Measurements from ENCODE around the gene ZBTB7A. TPM values are rescaled to one million over a fixed set of nuclear protein-coding genes. Genes with fewer than 3 reads are reported as not detected.

Gene ZBTB7A
- total RNA-seq, 1 experiment from 2014 or later, result 27.9 TPM

DNA sequence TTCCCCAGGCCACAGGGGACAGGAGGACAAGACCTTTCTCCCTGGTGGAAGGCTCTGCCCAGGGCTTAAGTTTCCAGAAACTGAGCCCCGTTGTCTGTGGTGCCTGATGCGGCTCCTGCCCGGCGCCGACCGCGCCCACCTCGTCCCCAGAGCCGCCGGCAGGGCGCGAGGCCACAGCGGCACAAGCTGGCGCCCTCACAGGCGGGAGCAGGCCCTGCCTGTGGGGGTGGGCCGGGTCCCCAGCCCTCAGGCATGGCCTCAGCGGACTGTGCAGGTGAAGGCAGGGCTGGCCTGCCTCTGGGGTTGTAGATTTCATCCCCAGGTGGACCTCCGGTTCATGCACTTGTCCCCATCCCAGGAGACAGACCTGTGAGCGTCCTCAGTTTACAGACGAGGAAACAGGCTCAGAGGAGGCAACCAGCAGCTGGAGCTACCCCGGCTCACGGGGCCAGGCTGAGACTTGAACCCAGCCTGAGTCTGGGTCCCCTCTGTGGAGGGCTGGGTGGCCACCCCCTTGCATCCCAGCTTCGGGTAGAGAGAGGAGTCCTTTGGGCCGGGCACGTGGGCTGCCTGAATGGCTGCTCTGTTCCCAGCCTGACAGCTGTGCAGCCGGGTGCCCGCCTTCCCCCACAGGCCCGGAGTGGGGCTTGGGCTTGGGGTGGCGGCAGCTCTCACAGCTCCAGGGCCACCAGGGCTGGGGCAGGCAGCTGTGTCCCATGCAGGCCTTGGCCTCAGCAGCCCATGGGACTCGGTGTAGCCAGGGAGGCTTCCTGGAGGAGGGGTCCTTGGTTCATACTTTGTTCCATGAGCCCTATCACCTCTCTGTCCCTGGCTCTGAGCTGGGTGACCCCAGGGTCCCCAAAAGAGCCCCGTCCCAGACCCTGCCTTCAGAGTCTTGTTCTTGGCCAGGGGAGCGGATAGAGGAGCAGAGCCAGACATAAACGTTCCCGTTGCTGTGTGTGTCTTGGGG lies 32.4 kb downstream of the ZBTB7A start (continued):
- TF ChIP-seq ATF2 (CRISPR knock-in tag; IDR thresholded peaks at IDR 0.05; ENCODE audit: borderline replicate concordance, low read depth), result no peak
- no peak for TF ChIP-seq FOXJ3 (CRISPR knock-in tag; IDR thresholded peaks at IDR 0.05; ENCODE audit: borderline replicate concordance)

DNA sequence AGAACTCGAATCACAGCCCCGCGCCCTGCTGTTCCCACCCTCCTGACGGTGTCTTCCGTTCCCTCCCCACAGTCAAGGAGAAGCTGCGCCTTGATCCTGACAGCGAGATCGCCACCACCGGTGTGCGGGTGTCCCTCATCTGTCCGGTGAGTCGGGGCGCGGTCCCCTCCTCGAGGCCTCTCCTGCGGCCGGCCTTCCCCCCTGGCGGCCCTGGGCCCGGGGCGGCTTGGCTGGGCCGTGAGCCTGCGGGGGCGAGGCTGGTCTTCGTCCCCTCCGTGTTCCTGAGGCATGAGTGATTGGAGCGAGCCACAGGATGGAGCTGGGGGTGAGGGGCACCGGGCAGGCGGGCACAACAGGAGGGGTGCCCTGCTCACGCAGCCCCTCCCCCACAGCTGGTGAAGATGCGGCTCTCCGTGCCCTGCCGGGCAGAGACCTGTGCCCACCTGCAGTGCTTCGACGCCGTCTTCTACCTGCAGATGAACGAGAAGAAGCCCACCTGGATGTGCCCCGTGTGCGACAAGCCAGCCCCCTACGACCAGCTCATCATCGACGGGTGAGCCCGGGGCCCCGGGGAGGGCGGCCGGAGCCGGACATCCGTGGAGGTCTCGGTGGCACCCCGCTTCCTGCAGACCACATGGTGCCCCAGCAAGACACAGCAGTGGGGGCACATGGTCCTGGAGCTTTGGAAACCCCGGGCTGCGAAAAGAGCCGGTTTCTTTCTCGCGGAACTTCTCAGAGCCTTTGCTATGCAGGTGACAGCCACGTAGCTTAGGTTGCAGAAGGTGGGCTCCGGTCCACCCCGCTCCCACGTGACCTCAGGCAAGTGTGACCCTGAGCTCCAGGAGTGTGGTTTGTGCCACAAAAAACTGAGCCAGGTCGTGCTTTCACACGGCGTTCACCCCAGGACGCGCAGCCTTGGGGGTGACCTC lies 33.4 kb downstream of the ZBTB7A start:
- no peaks in the 10 kb centered on the region for H3K4me1 Mint-ChIP-seq
- no peak overlapping the region for H3K4me3 Mint-ChIP-seq
- H3K9me3 Mint-ChIP-seq, result no peaks in the 10 kb centered on the region

GRCh38 chr19:4032436-4032835 lies 34.3 kb downstream of the ZBTB7A start:
- no peak overlapping the region for H3K4me3 Mint-ChIP-seq
- no peak for TF ChIP-seq ATF3 (CRISPR knock-in tag; conservative IDR thresholded peaks at IDR 0.05)
- TF ChIP-seq CREM (CRISPR knock-in tag; IDR thresholded peaks at IDR 0.05), result no peak
- no peak for TF ChIP-seq ZNF317 (CRISPR knock-in tag; IDR thresholded peaks at IDR 0.05; ENCODE audit: borderline replicate concordance, low read depth)
- TF ChIP-seq, protein P1, sequence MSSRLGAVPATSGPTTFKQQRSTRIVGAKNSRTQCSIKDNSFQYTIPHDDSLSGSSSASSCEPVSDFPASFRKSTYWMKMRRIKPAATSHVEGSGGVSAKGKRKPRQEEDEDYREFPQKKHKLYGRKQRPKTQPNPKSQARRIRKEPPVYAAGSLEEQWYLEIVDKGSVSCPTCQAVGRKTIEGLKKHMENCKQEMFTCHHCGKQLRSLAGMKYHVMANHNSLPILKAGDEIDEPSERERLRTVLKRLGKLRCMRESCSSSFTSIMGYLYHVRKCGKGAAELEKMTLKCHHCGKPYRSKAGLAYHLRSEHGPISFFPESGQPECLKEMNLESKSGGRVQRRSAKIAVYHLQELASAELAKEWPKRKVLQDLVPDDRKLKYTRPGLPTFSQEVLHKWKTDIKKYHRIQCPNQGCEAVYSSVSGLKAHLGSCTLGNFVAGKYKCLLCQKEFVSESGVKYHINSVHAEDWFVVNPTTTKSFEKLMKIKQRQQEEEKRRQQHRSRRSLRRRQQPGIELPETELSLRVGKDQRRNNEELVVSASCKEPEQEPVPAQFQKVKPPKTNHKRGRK (CRISPR knock-in tag; IDR thresholded peaks at IDR 0.05; ENCODE audit: borderline replicate concordance), result no peak
- TF ChIP-seq MYBL2 (CRISPR knock-in tag; IDR thresholded peaks at IDR 0.05), result no peak
- TF ChIP-seq, protein P2, sequence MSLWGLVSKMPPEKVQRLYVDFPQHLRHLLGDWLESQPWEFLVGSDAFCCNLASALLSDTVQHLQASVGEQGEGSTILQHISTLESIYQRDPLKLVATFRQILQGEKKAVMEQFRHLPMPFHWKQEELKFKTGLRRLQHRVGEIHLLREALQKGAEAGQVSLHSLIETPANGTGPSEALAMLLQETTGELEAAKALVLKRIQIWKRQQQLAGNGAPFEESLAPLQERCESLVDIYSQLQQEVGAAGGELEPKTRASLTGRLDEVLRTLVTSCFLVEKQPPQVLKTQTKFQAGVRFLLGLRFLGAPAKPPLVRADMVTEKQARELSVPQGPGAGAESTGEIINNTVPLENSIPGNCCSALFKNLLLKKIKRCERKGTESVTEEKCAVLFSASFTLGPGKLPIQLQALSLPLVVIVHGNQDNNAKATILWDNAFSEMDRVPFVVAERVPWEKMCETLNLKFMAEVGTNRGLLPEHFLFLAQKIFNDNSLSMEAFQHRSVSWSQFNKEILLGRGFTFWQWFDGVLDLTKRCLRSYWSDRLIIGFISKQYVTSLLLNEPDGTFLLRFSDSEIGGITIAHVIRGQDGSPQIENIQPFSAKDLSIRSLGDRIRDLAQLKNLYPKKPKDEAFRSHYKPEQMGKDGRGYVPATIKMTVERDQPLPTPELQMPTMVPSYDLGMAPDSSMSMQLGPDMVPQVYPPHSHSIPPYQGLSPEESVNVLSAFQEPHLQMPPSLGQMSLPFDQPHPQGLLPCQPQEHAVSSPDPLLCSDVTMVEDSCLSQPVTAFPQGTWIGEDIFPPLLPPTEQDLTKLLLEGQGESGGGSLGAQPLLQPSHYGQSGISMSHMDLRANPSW (CRISPR knock-in tag; conservative IDR thresholded peaks at IDR 0.05; ENCODE audit: low read depth), result no peak
- no peaks in the 10 kb centered on the region for H3K27me3 Mint-ChIP-seq (ENCODE audit: low read depth)
- DNase-seq (ENCODE audit: low spot score), result no peak
- no peak for ATAC-seq
- no peak overlapping the region for H3K27ac Mint-ChIP-seq
- H3K4me1 Mint-ChIP-seq, result no peaks in the 10 kb centered on the region
- H3K9me3 Mint-ChIP-seq, result no peaks in the 10 kb centered on the region
- H3K36me3 Mint-ChIP-seq, result peaks cover 6% of the 10 kb centered on the region
- POLR2A ChIA-PET, result no interaction called here
- CTCF ChIA-PET, result interaction anchor here (0.5 kb wide), 1 partner anchor 45 kb away, joined by 3 read pairs; no protein-coding TSS in a partner anchor

More for the DNA sequence above, 33.4 kb downstream of the ZBTB7A start:
- DNase-seq (ENCODE audit: low spot score) (no peak), ATAC-seq (no peak)
- ChIA-PET POLR2A (no interaction called here), CTCF (no interaction called here)
- TF ChIP-seq SMAD3 (CRISPR knock-in tag; IDR thresholded peaks at IDR 0.05; ENCODE audit: borderline replicate concordance), result no peak
- TF ChIP-seq TCF7 (CRISPR knock-in tag; IDR thresholded peaks at IDR 0.05; ENCODE audit: low read depth), result no peak
- TF ChIP-seq, protein P2 (CRISPR knock-in tag; conservative IDR thresholded peaks at IDR 0.05; ENCODE audit: low read depth), result no peak
- TF ChIP-seq, protein P3, sequence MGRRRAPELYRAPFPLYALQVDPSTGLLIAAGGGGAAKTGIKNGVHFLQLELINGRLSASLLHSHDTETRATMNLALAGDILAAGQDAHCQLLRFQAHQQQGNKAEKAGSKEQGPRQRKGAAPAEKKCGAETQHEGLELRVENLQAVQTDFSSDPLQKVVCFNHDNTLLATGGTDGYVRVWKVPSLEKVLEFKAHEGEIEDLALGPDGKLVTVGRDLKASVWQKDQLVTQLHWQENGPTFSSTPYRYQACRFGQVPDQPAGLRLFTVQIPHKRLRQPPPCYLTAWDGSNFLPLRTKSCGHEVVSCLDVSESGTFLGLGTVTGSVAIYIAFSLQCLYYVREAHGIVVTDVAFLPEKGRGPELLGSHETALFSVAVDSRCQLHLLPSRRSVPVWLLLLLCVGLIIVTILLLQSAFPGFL (CRISPR knock-in tag; IDR thresholded peaks at IDR 0.05; ENCODE audit: borderline replicate concordance), result no peak
- Mint-ChIP-seq H3K27ac (no peak overlapping the region), H3K36me3 (peaks cover 8% of the 10 kb centered on the region), H3K27me3 (ENCODE audit: low read depth) (no peaks in the 10 kb centered on the region)
